Measurements from ENCODE around the gene CYP2B6.

The CYP2B6 gene

DNA sequence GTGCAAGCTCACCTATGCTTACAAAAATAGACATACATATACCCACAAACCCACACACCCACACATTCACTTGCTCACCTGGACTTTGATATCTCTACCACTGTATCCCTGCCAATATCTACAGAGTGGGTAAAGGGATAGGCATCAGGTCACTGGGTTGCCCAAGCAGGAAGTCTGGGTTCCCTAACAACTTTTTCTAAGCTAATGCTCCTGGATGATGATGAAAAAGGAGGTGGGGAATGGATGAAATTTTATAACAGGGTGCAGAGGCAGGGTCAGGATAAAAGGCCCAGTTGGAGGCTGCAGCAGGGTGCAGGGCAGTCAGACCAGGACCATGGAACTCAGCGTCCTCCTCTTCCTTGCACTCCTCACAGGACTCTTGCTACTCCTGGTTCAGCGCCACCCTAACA, at the start of gene CYP2B6:
CYP2B6 (plus strand) TSS at position 311 of the 410 bp plus-strand sequence; CDS start at position 335, 24 bp downstream.
- H3K27me3 ChIP-seq (replicated peaks; ENCODE audit: insufficient read depth, low read length), result peaks cover 58% of the 10 kb centered on the region
- no peak within 1 kb of the TSS for H3K9ac ChIP-seq (ENCODE audit: low read length)
- no peak within 1 kb of the TSS for H2AFZ ChIP-seq (ENCODE audit: low read length)
- no peaks in the 10 kb centered on the region for H3K4me1 ChIP-seq (ENCODE audit: low read length)
- H3K9me3 ChIP-seq (replicated peaks; ENCODE audit: insufficient read depth, low read length), result no peaks in the 10 kb centered on the region
- no peak within 1 kb of the TSS for H3K27ac ChIP-seq (ENCODE audit: low read length)
- no peaks in the 10 kb centered on the region for H4K20me1 ChIP-seq (ENCODE audit: insufficient read depth, low read length)
- DNase-seq, result no peak
- no peaks in the 10 kb centered on the region for H3K9me2 ChIP-seq (replicated peaks; ENCODE audit: insufficient read depth, low read length)
- no peaks in the 10 kb centered on the region for H3K79me2 ChIP-seq (ENCODE audit: low read length)
- H3K4me3 ChIP-seq (ENCODE audit: low read length), result no peak within 1 kb of the TSS
- no peaks in the 10 kb centered on the region for H3F3A ChIP-seq (ENCODE audit: insufficient read depth, low read length)
- no peaks in the 10 kb centered on the region for H3K36me3 ChIP-seq (replicated peaks; ENCODE audit: insufficient read depth, low read length)
- TF ChIP-seq CTCF (IDR thresholded peaks at IDR 0.05; ENCODE audit: low read length), result no peak
- no peak for TF ChIP-seq EZH2phosphoT487 (IDR thresholded peaks at IDR 0.05; ENCODE audit: low read length)
- TF ChIP-seq EZH2 (optimal IDR thresholded peaks at IDR 0.05; ENCODE audit: low read depth, low read length), result no peak
- no peak within 1 kb of the TSS for H3K4me2 ChIP-seq (ENCODE audit: low read depth, low read length)

DNA sequence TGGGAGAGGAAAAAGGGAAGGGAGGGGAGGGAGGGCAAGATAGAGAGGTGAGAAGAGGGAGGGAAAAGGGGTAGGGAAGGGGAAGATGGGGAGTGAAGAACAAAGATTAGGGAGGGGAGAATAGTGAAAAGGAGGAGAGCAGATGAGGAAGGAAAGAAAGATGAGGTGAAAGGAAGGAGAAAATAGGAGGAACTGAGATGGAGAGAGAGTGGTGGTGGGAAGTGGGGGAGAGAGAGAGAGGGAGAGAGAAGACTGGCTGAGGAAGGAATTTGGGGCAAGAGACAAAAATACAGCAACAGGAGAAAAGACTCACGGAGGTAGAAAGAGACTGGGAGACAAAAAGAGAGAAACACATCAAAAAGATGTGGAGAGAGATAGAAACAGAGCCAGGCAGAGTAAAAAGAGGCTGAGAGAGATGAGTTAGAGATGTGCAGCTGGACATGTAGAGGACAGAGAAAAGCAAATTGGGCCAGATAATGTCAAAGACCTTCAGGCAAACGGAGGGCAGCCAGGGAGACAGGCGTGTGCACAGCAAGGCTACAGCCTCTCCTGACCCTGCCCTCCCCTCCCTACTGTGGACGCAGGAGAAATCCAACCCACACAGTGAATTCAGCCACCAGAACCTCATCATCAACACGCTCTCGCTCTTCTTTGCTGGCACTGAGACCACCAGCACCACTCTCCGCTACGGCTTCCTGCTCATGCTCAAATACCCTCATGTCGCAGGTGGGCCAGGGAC, 49.4 kb upstream of the CYP2B6 start:
- Histone ChIP-seq H3K4me2 (ENCODE audit: low read depth, low read length) (no peak overlapping the region), H3K27ac (ENCODE audit: low read length) (no peak overlapping the region), H4K20me1 (ENCODE audit: insufficient read depth, low read length) (no peaks in the 10 kb centered on the region), H3K4me3 (ENCODE audit: low read length) (no peak overlapping the region), H3K9ac (ENCODE audit: low read length) (no peak overlapping the region), H3K9me3 (replicated peaks; ENCODE audit: insufficient read depth, low read length) (no peaks in the 10 kb centered on the region), H3K9me2 (replicated peaks; ENCODE audit: insufficient read depth, low read length) (no peaks in the 10 kb centered on the region), H3K79me2 (ENCODE audit: low read length) (no peaks in the 10 kb centered on the region), H2AFZ (ENCODE audit: low read length) (no peak overlapping the region), H3K4me1 (ENCODE audit: low read length) (no peaks in the 10 kb centered on the region), H3K36me3 (replicated peaks; ENCODE audit: insufficient read depth, low read length) (no peaks in the 10 kb centered on the region), H3F3A (ENCODE audit: insufficient read depth, low read length) (no peaks in the 10 kb centered on the region), H3K27me3 (replicated peaks; ENCODE audit: insufficient read depth, low read length) (peaks cover 74% of the 10 kb centered on the region)
- no peak for TF ChIP-seq EZH2 (optimal IDR thresholded peaks at IDR 0.05; ENCODE audit: low read depth, low read length)
- no peak for TF ChIP-seq EZH2phosphoT487 (IDR thresholded peaks at IDR 0.05; ENCODE audit: low read length)
- TF ChIP-seq CTCF (IDR thresholded peaks at IDR 0.05; ENCODE audit: low read length), result no peak
- DNase-seq, result no peak

- Histone ChIP-seq H4K20me1 (ENCODE audit: insufficient read depth, low read length) (no peaks in the 10 kb centered on the region), H3K9me3 (replicated peaks; ENCODE audit: insufficient read depth, low read length) (no peaks in the 10 kb centered on the region), H3K36me3 (replicated peaks; ENCODE audit: insufficient read depth, low read length) (no peaks in the 10 kb centered on the region), H3K4me2 (ENCODE audit: low read depth, low read length) (no peak overlapping the region), H3K4me3 (ENCODE audit: low read length) (no peak overlapping the region), H3K27ac (ENCODE audit: low read length) (no peak overlapping the region), H3K79me2 (ENCODE audit: low read length) (no peaks in the 10 kb centered on the region), H2AFZ (ENCODE audit: low read length) (no peak overlapping the region), H3K9me2 (replicated peaks; ENCODE audit: insufficient read depth, low read length) (no peaks in the 10 kb centered on the region), H3F3A (ENCODE audit: insufficient read depth, low read length) (no peaks in the 10 kb centered on the region), H3K9ac (ENCODE audit: low read length) (no peak overlapping the region), H3K27me3 (replicated peaks; ENCODE audit: insufficient read depth, low read length) (peaks cover 74% of the 10 kb centered on the region), H3K4me1 (ENCODE audit: low read length) (no peaks in the 10 kb centered on the region)
- no peak for DNase-seq
- TF ChIP-seq EZH2phosphoT487 (IDR thresholded peaks at IDR 0.05; ENCODE audit: low read length) (no peak), EZH2 (optimal IDR thresholded peaks at IDR 0.05; ENCODE audit: low read depth, low read length) (no peak), CTCF (IDR thresholded peaks at IDR 0.05; ENCODE audit: low read length) (no peak)
Observed at GRCh38 chr19:40945645-40946044, 45.4 kb upstream of the CYP2B6 start.

Data from MM.1S (cell line).